Kidney (tissue), 14 donors: Measurements from ENCODE around the gene ERRFI1. TPM values are rescaled to one million over a fixed set of nuclear protein-coding genes. Genes with fewer than 3 reads are reported as not detected.

Source experiments
- DNase-seq, 5 donors: peaks; one replicate each; pipeline ENCODE4 v3.0.0-alpha.2; 2013 to 2020
- FAIRE-seq: peaks from 2 replicates; lab custom pipeline; 2012; peaks lifted over from hg19 to GRCh38; lab: Jason Lieb, UNC
- H3K27ac ChIP-seq, 2 donors: one replicate each; pipeline ENCODE4 v1.7.0; 2013; ENCODE audit warnings: low read depth in 2 of 2, low read length in 2 of 2, inconsistent platforms in 1 of 2
- H3K27me3 ChIP-seq: one replicate; pipeline ENCODE4 v1.7.1; 2013; ENCODE audit warnings: low read length, inconsistent platforms; ENCODE audit not compliant: control insufficient read depth, insufficient read depth
- H3K36me3 ChIP-seq, 3 donors: one replicate each; pipeline versions ENCODE4 v1.7.0 to v1.7.1; 2013; ENCODE audit warnings: low read length in 3 of 3, control low read depth in 1 of 3, inconsistent platforms in 1 of 3; ENCODE audit not compliant: insufficient read depth in 3 of 3, control insufficient read depth in 2 of 3
- H3K4me1 ChIP-seq, 3 donors: one replicate each; pipeline versions ENCODE4 v1.7.0 to v1.7.1; 2013; ENCODE audit warnings: low read length in 3 of 3, inconsistent platforms in 1 of 3, low read depth in 1 of 3; ENCODE audit not compliant: control insufficient read depth in 2 of 3, insufficient read depth in 2 of 3
- H3K4me3 ChIP-seq, 3 donors: one replicate each; pipeline versions ENCODE4 v1.7.0 to v1.8.1; 2013; ENCODE audit warnings: low read length in 3 of 3, control low read depth in 1 of 3, inconsistent platforms in 1 of 3
- H3K9ac ChIP-seq, 3 donors: one replicate each; pipeline versions ENCODE4 v1.7.0 to v1.7.1; 2013; ENCODE audit warnings: low read length in 3 of 3, control low read depth in 1 of 3, inconsistent platforms in 1 of 3
- H3K9me3 ChIP-seq, 3 donors: one replicate each; pipeline versions ENCODE4 v1.7.0 to v1.7.1; 2013; ENCODE audit warnings: low read length in 3 of 3, control low read depth in 1 of 3, inconsistent platforms in 1 of 3; ENCODE audit not compliant: control insufficient read depth in 2 of 3, insufficient read depth in 1 of 3
- intact Hi-C: fragments of 100-400 bp; cut with DNase I; formaldehyde crosslinking; loops from one replicate; pipeline ENCODE4 v1.11.1; 2022
- polyA plus RNA-seq: library from polyadenylated mRNA; stranded (reverse); fragments of 350-450 nt; fragmentation: Illumina TruSeq; extraction: RNeasy Lipid Tissue Mini Kit (QIAGEN cat#74804); gene quantifications from one replicate; pipeline ENCODE4 v1.2.3, GENCODE V29; 2014; ENCODE audit warnings: low read depth, low replicate concordance; ENCODE audit not compliant: insufficient read depth
- total RNA-seq: library from RNA; stranded (reverse); fragmentation: NEBNext Ultra II Directional; extraction: Animal tissue kit (Norgen Biotek cat#: 25700); gene quantifications from one replicate; pipeline ENCODE4 v1.2.1, GENCODE V29; 2021
- TF ChIP-seq, protein P1 (sequence below): IDR thresholded peaks from 3 replicates; pipeline ENCODE4 v1.5.1; 2012; ENCODE audit warnings: mild to moderate bottlenecking, moderate library complexity, borderline replicate concordance; ENCODE audit not compliant: insufficient read depth; ENCODE audit errors: extremely low read depth
- donor health status: control.
- donor health status: control.
- donor health status: control.
- donor health status: control.
- donor health status: control.
- donor health status: DM: yes; HTN: yes; CAD: no.
- donor health status: Normal renal cell carcinoma (clear cell type).

Gene ERRFI1
- total and polyA plus RNA-seq, 2 donors from 2014 or later, result 25.0 to 71.3 TPM

DNA sequence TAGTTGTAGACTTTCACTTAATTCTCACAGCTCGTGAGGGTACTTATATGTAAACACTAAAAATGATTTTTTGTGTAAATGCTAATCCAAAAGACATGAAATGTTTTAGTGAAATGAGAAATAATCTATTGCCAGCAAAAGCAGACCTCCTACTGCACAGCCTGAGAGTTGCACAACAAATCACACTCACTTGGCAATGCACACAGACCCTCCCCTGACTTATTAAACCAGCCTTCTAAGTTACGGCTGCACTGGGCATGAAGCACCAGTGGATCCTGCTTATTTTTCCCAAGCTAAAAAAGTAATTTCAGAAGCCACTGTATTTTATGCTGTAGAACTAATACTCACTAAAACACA is 10.3 kb downstream of the ERRFI1 start:
- H3K36me3 ChIP-seq, result peaks cover 0 to 47% (median 38%) of the 10 kb centered on the region in 3 donors
- intact Hi-C loops, result no loop called here
- TF ChIP-seq, protein P1, sequence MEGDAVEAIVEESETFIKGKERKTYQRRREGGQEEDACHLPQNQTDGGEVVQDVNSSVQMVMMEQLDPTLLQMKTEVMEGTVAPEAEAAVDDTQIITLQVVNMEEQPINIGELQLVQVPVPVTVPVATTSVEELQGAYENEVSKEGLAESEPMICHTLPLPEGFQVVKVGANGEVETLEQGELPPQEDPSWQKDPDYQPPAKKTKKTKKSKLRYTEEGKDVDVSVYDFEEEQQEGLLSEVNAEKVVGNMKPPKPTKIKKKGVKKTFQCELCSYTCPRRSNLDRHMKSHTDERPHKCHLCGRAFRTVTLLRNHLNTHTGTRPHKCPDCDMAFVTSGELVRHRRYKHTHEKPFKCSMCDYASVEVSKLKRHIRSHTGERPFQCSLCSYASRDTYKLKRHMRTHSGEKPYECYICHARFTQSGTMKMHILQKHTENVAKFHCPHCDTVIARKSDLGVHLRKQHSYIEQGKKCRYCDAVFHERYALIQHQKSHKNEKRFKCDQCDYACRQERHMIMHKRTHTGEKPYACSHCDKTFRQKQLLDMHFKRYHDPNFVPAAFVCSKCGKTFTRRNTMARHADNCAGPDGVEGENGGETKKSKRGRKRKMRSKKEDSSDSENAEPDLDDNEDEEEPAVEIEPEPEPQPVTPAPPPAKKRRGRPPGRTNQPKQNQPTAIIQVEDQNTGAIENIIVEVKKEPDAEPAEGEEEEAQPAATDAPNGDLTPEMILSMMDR, result no peak
- no peak for DNase-seq
- no peaks in the 10 kb centered on the region for H3K9me3 ChIP-seq
- peak overlapping the region in 1 of 3 donors; percentile 16 for H3K4me3 ChIP-seq
- H3K4me1 ChIP-seq, result peaks cover 0 to 43% (median 19%) of the 10 kb centered on the region in 3 donors
- H3K27ac ChIP-seq, result peak overlapping the region in 1 of 2 donors; percentile 44
- H3K9ac ChIP-seq, result peak overlapping the region in 1 of 3 donors; percentile 14
- FAIRE-seq, result no peak
- H3K27me3 ChIP-seq, result no peaks in the 10 kb centered on the region

- peak in 3 of 5 donors; percentile 44 to 92 (median 88) for DNase-seq
- H3K27me3 ChIP-seq, result no peaks in the 10 kb centered on the region
- peak overlapping the region in 1 of 3 donors; percentile 14 for H3K9ac ChIP-seq
- peak overlapping the region in 1 of 3 donors; percentile 4 for H3K4me3 ChIP-seq
- no peak for FAIRE-seq
- H3K27ac ChIP-seq, result peak overlapping the region; percentile 32 to 44
- peaks cover 0 to 52% (median 39%) of the 10 kb centered on the region in 3 donors for H3K36me3 ChIP-seq
- intact Hi-C loops, result no loop called here
- no peaks in the 10 kb centered on the region for H3K9me3 ChIP-seq
- H3K4me1 ChIP-seq, result peaks cover 0 to 43% (median 19%) of the 10 kb centered on the region in 3 donors
- TF ChIP-seq, protein P1, result peak; percentile 78
Measured at GRCh38 chr1:8015036-8015808, 10.9 kb downstream of the ERRFI1 start.

GRCh38 chr1:8014381-8014988 is 11.6 kb downstream of the ERRFI1 start:
- no peak for FAIRE-seq
- Histone ChIP-seq H3K36me3 (peaks cover 0 to 60% (median 42%) of the 10 kb centered on the region in 3 donors), H3K9ac (peak overlapping the region in 1 of 3 donors; percentile 12), H3K4me3 (no peak overlapping the region), H3K27ac (peak overlapping the region in 1 of 2 donors; percentile 23), H3K4me1 (peaks cover 0 to 35% (median 13%) of the 10 kb centered on the region in 3 donors), H3K9me3 (no peaks in the 10 kb centered on the region), H3K27me3 (no peaks in the 10 kb centered on the region)
- intact Hi-C loops, result no loop called here
- no peak for DNase-seq
- TF ChIP-seq, protein P1, result no peak
